Stimulated activated CD8-positive, alpha-beta memory T cell treated with anti-CD3 and anti-CD28 coated beads, Interleukin-2, amount 100 ng/mL, for 48 hours (primary cell): ENCODE data around the gene PRF1.
"Not testable (repeated sequence)": the region's sequence is repeated elsewhere in the genome, so short reads cannot be mapped to it uniquely, and the experiment has no call there.

ENCODE experiments used
- DNase-seq, 2 donors: peaks; one replicate each; pipeline ENCODE4 v3.0.0-alpha.2; 2020; ENCODE audit warnings: low read depth in 2 of 2

Gene PRF1

DNA sequence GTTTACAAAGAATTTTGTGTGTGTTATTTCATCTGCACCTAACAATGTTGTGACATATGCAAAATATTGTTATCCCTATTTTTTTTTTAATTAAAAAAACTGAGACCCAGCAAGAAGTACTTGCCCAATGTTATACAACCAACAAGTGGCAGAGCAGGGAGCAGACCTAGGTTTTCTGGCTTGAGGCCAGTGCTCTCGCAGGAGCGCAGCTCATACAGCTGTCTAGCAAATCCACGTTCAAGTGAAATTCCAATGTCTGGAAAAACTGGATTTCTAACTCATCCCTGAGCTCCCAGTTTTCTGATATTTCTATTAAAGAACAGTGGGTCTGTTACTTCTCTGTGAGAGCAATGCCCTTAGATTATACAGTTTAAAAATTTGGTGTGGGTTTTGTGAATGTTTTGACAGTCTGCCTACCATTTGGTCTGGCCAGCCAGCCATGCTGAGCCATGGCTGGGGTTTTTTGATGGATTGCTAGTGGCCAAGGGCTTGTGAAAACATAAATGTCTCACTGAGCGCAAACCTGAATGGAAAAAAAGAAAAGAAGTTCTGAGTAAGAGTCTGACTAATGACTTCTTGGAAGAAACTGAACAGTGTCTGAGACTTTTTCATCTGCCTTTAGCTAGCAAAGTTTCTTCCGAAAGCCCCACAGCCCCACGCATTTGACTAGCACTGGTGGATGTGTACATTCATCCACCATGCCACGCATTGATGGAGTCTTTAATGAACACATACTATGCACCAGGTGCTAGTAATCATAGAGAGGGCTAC, 15.4 kb upstream of the PRF1 start:
- peak in 1 of 2 donors; percentile 28 for DNase-seq

DNA sequence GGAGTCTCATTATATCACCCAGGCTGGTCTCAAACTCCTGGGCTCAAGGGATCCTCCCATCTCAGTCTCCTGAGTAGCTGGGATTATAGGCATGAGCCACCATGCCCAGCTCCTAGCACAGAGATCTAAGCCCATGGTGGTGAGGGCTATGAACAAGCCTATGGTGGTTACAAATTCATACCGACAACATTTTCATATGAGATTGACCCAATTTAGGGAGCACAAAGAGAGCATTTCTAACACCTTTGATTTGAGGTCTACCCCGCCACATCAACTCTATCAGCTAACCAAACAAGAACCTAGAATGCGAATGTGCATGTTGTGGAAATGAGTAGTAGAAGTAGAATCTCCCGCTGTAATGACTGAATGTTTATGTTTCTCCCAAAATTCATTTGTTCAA, 14.2 kb upstream of the PRF1 start:
- no peak for DNase-seq

DNA sequence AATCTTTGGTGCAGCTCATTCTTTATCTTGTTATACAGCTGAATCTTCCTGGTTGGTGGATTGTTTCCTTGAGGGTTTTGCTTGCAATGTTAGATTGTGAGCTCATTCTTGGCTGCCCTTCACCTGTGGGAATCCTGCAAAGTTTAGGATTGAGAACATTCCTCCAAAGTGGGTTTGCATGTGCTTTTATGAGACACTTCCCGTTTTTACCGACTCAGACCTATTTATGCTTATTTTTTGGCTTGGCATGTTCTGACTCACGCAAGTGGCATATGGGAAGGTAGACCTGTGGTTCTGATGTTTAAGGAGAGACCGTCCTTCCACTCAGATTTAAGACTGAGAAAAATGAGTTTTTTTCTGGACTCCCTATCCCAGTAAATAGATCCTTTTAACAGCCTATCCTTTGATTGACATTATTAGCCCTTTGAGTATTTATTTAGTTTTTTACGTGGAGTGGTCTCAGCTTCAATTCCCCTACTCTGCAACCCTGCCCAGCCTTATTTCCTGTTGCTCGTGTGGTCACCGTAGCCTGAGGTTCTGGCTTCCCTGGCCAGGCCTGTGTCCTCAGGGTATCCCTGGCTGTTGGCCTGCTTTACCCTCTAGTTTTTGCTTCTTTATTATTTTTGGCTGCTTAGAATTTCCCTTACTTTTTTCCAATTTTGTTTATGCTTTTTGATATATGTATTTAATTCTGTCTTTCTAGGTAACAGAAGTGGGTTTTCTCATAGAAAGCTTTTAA, 13.4 kb upstream of the PRF1 start:
- DNase-seq, result no peak

DNA sequence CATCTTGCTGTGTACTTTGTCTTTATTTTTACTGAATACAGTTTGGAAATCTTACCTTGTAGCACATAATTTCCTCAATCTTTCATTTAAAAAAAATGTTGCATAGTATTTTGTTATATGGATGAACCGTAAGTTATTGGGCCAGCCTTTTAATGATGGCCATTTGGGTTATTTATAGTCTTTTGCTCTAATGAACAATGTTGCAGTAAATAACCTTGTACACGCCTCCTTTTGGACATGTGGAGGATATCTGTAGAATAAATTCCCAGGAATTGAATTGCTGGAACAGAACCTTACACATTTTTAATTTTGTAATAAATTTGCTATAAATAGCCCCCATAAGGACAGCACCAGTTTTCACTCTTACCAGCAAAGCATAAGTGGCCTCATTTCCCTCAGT, 12.7 kb upstream of the PRF1 start:
- no peak for DNase-seq

DNA sequence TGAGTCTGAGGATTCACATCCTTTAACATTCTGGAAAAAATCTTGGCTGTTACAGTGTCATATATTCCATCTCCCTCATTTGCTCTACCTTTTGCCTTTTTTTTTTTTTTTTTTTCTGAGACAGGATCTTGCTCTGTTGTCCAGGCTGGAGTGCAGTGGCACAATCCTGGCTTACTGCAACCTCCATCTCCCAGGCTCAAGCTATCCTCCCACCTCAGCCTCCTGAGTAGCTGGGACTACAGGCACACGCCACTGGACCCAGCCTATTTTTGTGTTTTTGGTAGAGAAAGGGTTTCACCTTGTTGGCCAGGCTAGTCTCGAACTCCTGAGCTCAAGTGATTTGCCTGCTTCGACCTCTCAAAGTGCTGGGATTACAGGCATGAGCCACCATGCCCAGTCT, 11.8 kb upstream of the PRF1 start:
- DNase-seq, result not testable (repeated sequence)

DNA sequence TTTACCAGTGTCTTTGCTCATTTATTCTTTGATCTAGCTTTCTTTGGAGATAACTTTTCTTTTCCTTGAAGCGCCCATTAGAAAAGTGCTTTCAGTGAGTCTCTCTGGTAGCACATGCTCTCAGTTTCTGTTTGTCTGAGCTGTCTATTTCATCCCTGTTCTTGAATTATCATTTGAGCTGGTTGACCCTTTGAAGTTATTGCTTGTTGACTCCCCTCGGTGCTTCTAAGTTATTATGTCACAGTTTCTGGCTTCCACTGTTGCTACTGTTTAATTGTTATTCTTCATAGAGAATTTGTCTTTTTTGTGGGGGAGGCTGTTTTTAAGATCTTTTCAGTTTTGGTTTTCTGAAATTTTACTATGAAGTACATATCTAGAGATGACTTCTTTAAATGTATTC, 11.4 kb upstream of the PRF1 start:
- no peak for DNase-seq

DNA sequence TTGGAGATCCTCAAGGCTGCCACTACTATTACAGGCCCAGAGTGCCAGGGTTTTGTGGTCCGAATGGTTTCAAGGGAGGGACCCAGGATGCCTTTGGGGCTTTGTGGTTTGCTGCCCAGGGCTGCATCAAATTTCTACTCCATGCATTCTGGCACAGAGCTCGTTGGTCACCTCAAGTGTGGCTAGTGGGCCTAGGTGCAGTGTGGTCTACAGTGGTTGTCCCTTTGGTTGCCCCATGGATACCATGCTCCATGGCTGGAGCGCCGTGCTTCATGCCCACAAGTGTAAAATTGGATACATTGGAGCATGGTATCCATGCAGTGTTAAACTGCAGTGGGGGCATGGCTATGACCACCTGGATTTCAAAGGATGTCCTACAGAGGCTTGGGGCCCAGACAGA, 5.4 kb upstream of the PRF1 start:
- no peak for DNase-seq

DNA sequence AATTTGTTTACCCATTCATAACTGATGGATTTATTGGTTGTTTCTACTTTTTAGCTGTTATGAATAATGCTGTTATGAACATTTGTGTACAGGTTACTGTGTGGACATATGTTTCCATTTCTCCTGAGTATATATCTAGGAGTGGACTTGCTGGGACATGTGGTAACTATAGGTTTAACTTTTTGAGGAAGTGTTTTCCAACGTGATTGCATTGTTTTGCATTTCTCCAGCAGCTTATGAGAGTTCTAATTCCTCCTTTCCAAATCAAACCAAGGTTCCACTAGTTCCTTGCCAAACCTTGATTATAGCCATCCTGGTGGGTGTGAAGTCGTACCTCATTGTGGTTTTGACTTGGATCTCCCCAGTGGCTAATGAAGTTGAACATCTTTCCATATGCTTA, 2.6 kb upstream of the PRF1 start:
- DNase-seq, result no peak

DNA sequence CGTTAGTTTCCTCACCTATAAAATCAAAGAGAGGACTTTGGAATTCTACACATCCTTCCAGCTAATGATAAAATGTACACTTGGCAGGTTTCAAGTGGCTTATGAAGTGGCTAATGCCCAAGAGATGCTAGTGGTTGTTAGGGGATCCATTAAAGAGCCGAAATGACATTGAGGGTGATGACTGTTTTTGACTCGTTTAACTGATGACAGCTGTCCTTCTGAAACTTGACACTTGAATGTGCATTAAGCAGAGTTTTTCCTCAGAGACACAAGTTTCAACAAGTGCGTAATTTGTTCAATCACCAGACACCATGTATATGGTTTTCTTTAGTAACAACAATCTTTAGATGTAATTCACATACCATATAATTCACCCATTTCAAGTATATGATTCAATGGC, 1.6 kb upstream of the PRF1 start:
- DNase-seq, result no peak

DNA sequence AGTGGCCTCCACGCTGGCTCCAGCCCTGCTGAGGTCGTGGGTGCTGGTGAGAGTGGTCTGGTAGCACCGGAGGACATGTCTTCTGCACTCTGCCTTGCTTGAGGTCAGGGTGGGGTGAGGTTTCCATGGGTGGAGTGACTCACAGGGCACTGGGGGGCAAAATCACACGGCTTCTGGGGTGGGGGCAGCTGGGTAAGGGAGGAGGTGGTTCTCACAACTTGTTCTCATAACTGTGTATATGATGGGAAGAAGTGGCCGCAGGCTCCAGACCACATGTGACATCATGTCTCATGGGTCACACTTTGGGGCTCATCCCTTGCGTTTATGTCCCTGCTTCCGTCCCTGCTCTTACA, 884 bp upstream of the PRF1 start:
- peak; percentile 42 to 60 for DNase-seq

DNA sequence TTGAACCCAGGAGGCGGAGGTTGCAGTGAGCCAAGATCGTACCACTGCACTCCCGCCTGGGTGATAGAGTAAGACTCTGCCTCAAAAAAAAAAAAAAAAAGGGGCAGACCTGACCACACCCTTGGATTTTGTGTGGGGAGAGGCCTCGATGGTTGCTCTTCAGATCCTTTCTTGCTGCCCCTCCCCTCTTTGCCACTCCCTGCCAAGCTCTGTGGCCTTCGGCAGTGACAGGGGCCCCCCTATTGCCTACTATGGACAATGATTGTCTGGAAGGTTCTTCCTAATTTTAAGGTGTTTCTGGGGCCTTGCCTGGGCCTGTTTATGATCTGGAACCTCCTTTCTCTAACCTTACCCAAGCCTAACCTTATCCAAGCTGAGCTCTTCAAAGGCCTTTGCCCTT, 795 bp downstream of the PRF1 start:
- DNase-seq, result no peak

DNA sequence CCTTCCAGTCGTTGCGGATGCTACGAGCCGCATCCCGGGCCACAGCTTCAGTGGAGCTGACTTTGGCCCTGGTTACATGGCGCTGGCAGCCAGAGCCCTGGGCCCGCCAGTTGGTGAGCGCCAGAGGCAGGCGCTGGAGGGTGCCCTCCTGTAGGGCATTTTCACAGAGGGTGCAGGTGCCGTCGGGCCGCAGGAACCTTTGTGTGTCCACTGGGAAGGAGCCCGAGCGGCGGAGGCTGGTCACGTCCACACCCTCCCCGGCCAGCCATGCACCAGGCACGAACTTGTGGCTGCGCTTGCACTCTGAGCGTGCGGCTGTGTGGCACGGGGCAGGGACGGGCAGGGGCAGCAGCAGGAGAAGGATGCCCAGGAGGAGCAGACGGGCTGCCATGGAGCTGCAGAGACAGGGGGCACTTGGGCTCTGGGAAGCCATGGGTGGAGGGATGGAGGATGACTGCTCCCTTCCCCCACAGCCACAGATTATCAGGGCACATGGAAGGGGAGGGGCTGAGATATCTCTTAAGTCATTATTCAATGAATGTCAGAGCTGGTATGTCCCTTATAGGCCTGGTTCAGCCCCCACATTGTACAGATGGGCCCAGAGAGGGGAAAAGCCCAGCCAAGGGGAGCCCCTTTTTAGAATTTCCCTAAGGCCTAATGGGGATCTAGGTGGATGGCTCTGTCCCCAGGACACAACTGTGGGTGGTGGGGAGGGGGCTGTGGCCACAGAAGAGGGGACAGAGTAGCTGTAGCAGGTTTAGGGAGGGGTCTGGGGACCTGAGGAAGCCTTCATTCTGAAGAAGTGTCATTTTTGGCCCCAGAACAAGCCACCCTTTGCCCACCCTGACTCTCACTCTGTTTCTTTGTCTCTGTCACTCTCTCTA, 1.8 kb downstream of the PRF1 start:
- no peak for DNase-seq

DNA sequence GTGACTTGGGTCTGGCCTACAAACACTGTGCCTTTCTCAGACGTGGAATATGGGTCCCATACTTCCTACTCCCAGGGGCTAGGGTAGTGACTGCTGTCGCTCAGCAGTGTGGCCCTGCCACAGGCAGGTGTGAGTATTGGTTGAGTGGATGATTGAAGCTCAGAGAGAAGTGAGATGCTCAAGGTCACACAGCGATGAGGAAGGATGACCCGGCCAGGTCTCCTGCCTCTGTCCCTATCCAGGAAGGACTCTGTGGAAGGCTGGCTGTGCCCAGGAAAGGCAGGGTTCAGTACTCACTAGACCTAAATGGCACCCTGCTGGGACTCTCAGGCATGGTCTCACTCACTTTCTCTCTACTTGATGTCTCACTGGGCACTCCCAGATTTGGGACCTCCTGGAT, 2.8 kb downstream of the PRF1 start:
- no peak for DNase-seq

DNA sequence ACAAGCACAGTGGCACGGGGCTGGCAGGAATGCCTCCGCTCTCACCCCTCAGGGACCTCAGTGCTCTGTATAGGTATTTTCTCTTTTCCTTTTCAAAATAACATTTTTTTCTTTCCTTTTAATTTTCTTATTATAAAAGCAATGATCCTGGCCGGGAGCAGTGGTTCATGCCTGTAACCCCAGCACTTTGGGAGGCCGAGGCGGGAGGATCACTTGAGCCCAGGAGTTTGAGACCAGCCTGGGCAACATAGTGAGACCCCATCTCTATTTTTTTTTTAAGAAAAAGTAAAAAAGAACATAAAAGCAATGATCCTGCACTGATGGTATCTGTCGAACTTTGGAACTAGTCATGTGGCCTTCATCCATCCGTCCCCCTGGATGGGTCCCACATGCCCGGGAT, 3.2 kb downstream of the PRF1 start:
- no peak for DNase-seq

DNA sequence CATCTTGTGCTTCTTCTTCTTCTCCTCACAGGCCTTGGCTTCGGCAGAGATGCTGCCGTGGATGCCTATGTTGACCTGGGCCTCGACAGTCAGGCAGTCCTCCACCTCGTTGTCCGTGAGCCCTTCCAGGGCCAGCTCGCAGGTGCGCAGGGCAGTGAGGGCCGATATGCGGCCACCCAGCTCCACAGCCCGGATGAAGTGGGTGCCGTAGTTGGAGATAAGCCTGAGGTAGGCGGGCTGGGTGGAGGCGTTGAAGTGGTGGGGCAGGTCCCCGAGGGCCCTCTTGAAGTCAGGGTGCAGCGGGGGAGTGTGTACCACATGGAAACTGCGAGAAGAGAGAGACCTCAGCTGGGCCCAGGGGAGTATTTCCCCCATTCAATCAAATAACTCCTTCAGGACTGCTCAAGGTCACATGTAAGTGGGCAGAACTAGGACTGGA, 3.7 kb downstream of the PRF1 start:
- DNase-seq, result no peak

DNA sequence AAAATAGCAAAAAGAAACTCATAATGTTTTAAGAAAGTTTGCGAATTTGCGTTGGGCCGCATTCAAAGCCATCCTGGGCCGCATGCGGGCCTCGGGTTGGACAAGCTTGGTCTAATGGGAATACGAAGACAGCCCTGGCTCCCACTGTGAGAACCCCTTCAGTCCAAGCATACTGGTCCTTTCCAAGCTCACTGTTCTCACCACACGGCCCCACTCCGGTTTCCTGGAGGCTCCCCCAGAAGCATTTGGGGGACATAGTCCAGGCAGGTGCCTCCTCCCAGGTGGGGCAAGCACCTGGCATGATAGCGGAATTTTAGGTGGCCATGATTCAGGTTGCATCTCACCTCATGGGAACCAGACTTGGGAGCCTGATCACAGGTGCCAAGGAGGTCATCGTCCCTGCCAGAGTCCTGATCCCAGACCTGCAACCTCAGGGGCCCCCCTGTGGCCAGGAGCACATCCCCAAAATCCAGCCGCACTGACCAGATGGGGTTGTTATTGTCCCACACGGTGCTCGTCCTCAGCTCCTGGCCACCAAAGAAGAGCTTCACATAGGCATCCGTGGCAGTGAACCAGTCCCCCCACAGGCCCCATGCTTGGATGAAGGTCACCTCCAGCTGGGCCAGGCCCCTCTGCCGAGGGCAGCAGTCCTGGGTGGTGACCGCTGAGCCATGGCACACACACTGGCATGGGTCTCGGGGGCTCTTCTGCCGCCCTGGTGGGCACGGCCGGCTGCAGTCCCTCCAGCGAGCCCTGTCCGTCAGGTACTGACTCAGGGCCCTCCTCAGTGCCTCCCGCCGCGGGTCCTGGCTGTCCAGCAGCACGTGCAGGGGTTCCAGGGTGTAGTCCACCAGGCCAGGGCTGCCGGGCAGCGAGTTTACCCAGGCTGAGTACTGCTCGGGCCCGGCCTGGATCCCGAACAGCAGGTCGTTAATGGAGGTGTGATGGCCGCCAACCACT, 4.4 kb downstream of the PRF1 start:
- DNase-seq, result no peak

DNA sequence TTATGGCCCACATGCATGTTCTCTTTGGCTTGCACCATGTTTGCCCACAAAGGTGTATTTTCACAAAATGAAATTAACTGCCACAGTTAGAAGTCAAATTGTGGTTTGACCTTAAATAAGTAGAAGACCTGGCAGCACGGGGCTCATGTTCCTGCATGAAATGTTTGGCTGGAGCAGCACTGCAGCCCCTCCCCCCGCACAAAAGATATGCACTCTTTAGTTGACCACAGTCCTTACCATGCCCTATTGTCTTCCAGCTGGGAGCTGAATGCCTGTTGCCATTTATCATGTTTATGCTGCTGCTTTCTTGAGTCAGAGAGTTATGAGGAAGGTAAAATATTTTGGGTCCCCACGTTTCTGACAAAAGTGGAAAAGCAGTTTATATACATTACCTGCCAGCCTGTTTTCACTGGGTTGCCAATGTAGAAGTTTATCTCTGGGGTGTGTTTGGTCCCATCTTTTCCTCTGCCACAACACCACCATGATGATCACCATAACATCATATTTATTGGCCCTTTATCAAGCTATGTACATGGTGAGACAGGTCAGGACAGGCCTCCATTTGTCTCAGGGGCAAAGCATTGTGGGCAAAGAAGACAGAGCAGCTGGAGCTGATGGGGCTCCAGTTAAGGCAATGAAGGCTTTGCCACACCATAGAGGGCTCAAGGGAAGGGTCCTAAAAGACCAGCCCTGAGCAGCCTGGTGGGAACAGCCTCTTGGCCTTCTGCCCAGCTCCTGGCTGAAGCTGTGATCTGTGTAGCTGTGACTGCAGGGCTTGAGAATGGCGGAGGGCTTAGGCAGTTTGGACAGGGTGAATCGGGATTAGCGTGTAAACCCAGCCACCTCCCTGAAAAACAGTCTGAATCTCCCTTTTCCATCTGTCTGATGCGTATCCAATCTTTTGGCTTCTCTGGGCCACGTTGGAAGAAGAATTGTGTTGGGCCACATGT, 5.4 kb downstream of the PRF1 start:
- DNase-seq, result no peak

DNA sequence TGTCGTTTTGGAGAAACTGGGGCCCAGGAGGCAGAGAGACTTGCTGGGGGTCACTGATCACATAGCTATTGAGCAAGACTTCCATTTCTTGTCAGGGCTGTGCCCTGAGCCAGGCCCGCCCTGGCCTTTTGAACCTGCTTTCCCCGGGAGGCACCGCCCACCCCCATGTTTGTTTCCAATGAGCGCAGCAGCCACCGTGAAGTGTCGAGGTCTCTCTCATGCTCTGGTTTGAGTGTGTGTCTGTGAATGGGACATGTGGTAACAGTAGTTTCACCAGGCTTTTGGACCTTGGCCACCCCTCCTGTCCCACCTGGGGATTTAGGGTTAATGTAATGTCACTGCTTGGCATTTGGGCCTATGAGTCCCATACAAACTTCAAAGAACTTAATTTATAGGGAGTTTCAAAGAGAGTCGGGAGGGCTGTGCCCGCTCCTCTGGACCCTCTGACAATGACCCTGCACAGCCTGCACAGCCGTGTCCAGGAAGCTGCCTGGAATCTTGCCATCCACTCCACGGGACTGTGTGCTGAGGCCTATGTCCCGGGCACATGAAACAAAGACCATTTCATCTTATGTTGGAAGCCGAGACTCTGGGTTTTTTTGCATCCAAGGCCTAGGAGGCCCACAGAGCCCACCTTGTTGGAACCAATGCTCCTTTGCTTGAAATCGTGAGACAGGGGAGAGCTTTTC, 6.3 kb downstream of the PRF1 start:
- no peak for DNase-seq

DNA sequence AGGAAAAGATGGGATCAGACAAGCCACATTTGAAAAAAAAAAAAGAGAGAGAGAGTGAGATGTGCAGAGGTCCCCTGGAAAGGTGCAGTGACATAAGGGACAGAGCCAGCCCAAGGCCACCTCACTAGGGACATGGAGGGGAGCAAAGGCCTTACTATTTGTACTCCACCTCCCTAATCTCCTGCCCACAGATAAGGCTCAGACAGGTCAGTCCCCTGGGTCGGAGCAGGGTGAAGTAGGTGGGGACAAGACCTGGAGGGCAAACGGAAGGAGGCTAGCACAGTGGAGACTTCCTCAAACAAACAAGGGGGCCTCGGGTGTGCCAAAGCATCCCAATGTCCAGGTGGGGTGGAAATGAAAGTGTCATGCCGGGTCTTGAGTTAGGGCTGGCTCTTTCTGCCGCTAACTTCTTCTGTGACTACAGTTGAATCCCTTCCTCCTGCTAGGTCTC, 7.0 kb downstream of the PRF1 start:
- no peak for DNase-seq

DNA sequence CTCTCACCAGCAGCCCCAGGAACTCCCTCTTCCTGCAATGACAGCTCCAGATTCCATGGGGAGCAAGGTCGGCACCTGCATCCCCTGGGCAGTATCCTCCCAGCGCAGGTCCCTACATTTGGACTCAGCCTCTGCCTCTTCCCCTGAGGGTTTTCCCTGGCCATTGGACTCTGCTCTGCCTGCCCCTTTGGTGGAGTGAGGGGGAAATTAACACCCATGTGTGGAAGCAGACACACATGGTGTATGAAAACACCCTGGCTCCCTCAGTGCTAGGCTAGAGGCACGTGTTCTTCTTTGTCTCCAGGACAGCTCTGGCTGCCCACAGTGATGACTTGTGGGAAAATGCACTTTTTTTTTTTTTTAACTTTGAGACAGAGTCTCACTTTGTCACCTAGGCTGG, 8.4 kb downstream of the PRF1 start:
- DNase-seq, result no peak
